Astrocyte of the cerebellum (primary cell): ENCODE data around the gene COL6A1.
A peak's percentile ranks its signal among the peaks of the same experiment; 100 is the strongest.

Source experiments
- DNase-seq: peaks from one replicate; pipeline ENCODE4 v3.0.0-alpha.2; 2011; ENCODE audit warnings: low read depth
- H3K4me3 ChIP-seq: 2 replicates; pipeline ENCODE4 v1.5.1; 2011; ENCODE audit warnings: mild to moderate bottlenecking, low read depth, low read length, moderate library complexity
- CTCF ChIP-seq: IDR thresholded peaks from 2 replicates; pipeline ENCODE4 v1.5.1; 2012; ENCODE audit warnings: low read length, low read depth, moderate library complexity, mild to moderate bottlenecking; ENCODE audit errors: missing control alignments
- in situ Hi-C: cut with HindIII; loops from 2 replicates; pipeline ENCODE4 v1.10.0; 2017; ENCODE audit warnings: low sequenced_read_pairs

Gene COL6A1

GRCh38 chr21:45965084-45965809 lies 16.3 kb upstream of the COL6A1 start:
- TF ChIP-seq CTCF = no peak
- in situ Hi-C loops = no loop called here
- H3K4me3 ChIP-seq = no peak overlapping the region
- DNase-seq = no peak

GRCh38 chr21:45966791-45967394 lies 14.7 kb upstream of the COL6A1 start:
- no peak for TF ChIP-seq CTCF
- DNase-seq = no peak
- H3K4me3 ChIP-seq = no peak overlapping the region
- in situ Hi-C loops = no loop called here

- in situ Hi-C loops = no loop called here
- no peak for TF ChIP-seq CTCF
- no peak for DNase-seq
- no peak overlapping the region for H3K4me3 ChIP-seq
Measured at GRCh38 chr21:45969921-45970673, 11.5 kb upstream of the COL6A1 start.

GRCh38 chr21:45970674-45971615 lies 10.6 kb upstream of the COL6A1 start:
- in situ Hi-C loops = no loop called here
- DNase-seq = no peak
- H3K4me3 ChIP-seq = no peak overlapping the region
- TF ChIP-seq CTCF = peak; percentile 91

GRCh38 chr21:45971616-45972352 lies 9.8 kb upstream of the COL6A1 start:
- TF ChIP-seq CTCF = no peak
- in situ Hi-C loops = no loop called here
- DNase-seq = no peak
- H3K4me3 ChIP-seq = no peak overlapping the region
